GM19240 (cell line): ENCODE results near the gene PLXNB2.
A peak's percentile ranks its signal among the peaks of the same experiment; 100 is the strongest.
"Not testable (repeated sequence)": the region's sequence is repeated elsewhere in the genome, so short reads cannot be mapped to it uniquely, and the experiment has no call there.

Experiments used
- DNase-seq: peaks from one replicate; pipeline ENCODE4 v3.0.0; 2011; ENCODE audit warnings: low spot score; ENCODE audit not compliant: insufficient read length

The PLXNB2 gene, protein sequence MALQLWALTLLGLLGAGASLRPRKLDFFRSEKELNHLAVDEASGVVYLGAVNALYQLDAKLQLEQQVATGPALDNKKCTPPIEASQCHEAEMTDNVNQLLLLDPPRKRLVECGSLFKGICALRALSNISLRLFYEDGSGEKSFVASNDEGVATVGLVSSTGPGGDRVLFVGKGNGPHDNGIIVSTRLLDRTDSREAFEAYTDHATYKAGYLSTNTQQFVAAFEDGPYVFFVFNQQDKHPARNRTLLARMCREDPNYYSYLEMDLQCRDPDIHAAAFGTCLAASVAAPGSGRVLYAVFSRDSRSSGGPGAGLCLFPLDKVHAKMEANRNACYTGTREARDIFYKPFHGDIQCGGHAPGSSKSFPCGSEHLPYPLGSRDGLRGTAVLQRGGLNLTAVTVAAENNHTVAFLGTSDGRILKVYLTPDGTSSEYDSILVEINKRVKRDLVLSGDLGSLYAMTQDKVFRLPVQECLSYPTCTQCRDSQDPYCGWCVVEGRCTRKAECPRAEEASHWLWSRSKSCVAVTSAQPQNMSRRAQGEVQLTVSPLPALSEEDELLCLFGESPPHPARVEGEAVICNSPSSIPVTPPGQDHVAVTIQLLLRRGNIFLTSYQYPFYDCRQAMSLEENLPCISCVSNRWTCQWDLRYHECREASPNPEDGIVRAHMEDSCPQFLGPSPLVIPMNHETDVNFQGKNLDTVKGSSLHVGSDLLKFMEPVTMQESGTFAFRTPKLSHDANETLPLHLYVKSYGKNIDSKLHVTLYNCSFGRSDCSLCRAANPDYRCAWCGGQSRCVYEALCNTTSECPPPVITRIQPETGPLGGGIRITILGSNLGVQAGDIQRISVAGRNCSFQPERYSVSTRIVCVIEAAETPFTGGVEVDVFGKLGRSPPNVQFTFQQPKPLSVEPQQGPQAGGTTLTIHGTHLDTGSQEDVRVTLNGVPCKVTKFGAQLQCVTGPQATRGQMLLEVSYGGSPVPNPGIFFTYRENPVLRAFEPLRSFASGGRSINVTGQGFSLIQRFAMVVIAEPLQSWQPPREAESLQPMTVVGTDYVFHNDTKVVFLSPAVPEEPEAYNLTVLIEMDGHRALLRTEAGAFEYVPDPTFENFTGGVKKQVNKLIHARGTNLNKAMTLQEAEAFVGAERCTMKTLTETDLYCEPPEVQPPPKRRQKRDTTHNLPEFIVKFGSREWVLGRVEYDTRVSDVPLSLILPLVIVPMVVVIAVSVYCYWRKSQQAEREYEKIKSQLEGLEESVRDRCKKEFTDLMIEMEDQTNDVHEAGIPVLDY (N-terminal part only)

DNA sequence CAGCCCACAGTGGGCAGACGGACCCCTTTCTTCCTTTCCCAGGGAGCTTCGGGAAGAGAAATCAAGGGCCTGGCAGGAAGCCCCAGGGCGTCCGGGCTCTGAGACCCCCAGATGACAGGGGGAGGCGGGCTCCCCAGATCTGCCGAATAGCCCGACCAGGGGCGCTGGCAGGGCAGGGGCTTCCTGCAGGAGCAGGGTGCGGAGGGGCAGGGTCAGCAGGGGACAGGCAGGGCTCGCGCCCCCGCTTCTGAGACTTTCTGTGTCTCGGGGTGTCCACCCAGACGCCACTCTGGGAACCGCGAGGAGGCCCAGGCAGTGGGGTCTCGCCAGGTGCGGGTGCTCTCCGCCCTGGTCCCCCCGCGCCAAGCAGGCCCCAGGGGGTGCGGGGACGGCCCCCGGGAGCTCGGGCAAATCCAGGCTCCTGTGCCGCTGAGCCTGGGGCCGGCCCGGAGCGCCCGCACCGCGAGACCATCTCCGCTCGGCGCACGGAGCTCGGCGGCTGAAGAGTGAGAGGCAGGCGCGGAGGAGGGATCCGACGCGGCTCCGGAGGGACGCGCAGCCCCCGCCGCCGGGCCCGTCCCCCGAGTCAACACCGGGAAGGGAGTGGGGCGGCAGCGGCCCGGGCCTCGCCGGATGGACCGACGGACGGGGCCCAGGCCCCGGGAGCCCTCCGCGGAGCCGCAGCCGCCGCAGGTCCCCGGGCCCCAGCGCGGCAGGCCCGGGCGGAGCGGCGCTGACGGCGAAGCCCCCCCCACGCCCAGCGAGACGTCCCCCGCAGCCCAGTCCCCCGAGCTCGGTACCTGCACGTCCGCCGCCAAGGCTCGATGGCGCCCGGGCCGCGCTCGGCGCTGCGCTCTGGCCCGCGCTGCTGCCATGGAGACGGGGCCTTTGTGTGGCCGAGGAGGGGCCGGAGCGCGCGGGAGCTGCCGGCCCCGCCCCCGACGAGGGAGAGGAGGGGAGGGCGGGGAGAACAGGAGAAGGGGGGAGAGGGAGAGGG is at the start of gene PLXNB2:
Gene PLXNB2 (minus strand): TSS at position 894 of the 997 bp plus-strand sequence. CDS start 17,062 bp downstream, outside the sequence.
- peak; percentile 70 for DNase-seq

GRCh38 chr22:50357222-50357621 is 49.8 kb upstream of the PLXNB2 start:
- no peak for DNase-seq

GRCh38 chr22:50356186-50356585 is 48.7 kb upstream of the PLXNB2 start:
- no peak for DNase-seq

DNA sequence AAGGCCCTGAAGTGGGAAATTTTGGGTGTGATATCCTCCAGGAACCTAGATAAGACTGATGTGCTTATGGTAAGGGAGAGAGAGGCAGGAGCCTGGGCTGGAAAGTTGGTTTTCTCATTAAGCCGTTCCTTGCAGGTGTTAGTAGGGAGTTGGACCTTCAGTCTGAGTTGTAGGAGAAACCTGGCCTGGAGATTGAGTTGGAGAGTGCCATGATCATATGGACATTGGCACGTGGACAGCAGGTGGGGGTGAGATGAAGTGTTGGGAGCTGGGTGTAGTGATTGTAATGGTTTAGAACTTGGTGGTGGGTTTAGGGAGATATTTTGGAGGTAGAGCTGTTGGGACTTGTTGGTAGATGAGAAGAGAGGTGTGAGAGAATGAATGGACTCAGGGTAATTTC is 40.6 kb upstream of the PLXNB2 start:
- DNase-seq = no peak

GRCh38 chr22:50347157-50347556 is 39.7 kb upstream of the PLXNB2 start:
- no peak for DNase-seq

- DNase-seq = no peak
These were observed 39.0 kb upstream of the PLXNB2 start for GRCh38 chr22:50346470-50346869.

DNA sequence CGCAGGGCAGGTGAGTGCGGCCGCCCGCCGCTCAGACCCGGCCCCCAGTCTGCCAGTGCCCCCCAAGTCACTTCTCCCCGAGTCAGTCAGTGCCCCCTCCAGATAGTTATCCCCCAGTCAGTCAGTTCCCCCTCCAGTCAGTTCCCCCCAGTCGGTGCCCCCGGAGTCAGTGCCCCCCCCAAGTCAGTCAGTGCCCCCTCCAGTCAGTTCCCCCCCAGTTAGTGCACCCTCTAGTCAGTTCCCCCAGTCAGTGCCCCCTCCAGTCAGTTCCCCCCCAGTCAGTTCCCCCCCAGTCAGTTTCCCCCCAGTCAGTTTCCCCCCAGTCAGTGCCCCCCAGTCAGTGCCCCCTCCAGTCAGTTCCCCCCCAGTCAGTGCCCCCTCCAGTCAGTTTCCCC is 36.1 kb upstream of the PLXNB2 start:
- no peak for DNase-seq

- DNase-seq = peak; percentile 60
These were observed 35.5 kb upstream of the PLXNB2 start, which contains the start of gene PPP6R2 for GRCh38 chr22:50342651-50343540. PPP6R2 (plus strand) TSS chr22:50343327; CDS start chr22:50393909, 50,582 bp downstream.

DNA sequence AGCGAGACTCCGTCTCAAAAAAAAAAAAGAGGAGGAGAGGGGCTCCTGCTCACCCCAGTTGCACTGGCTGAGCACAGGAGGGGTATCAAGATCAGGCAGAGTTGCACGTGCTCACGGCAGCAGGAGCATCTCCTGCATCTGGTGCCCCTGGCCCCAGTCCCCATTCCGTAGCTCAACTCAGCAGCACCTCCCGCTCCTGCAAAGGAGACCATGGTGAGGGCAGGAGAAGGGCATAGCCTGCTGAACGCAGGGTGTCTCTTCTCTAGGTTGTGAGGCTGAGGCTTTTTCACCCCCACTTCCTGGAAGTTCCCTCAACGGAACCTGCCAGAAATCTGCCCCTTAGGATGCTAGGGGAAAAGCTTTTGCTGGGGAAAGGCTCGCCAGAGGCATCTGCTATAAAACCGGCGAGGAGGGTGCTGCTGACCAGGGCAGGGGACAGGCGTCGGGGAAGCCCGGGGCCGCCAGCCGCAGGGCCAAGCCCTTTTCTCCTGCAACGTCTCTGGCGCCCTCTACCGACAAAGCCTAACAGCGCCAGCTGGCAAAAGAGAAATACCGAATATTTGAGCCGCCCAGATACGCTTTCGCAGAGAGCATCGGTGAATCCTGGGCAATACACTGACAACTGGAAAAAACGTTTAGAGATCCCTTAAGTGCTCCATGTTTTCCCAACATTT is 34.7 kb upstream of the PLXNB2 start:
- no peak for DNase-seq

GRCh38 chr22:50339945-50340879 is 32.8 kb upstream of the PLXNB2 start:
- DNase-seq = no peak

GRCh38 chr22:50338860-50339462 is 31.5 kb upstream of the PLXNB2 start:
- DNase-seq = no peak

DNA sequence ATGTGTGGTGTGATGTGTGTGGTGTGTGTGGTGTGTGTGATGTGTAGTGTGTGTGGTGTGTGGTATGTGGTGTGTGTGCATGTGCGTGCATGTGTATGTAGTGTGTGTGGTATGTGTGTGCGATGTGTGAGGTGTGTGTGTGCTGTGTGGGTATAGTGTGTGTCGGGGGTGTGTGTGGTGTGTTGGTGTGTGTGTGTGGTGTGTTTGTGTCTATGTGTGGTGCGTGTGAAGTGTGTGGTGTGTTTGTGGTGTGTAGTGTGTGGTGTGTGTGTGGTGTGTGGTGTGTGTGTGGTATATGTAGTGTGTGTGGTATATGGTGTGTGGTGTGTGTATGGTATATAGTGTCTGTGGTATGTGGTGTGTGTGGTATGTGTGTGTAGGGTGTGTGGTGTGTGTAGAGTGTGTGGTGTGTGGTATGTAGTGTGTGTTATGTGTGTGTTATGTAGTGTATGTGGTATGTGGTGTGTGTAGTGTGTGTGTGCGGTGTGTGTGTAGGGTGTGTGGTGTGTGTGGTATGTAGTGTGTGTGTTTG is 30.7 kb upstream of the PLXNB2 start:
- no peak for DNase-seq

DNA sequence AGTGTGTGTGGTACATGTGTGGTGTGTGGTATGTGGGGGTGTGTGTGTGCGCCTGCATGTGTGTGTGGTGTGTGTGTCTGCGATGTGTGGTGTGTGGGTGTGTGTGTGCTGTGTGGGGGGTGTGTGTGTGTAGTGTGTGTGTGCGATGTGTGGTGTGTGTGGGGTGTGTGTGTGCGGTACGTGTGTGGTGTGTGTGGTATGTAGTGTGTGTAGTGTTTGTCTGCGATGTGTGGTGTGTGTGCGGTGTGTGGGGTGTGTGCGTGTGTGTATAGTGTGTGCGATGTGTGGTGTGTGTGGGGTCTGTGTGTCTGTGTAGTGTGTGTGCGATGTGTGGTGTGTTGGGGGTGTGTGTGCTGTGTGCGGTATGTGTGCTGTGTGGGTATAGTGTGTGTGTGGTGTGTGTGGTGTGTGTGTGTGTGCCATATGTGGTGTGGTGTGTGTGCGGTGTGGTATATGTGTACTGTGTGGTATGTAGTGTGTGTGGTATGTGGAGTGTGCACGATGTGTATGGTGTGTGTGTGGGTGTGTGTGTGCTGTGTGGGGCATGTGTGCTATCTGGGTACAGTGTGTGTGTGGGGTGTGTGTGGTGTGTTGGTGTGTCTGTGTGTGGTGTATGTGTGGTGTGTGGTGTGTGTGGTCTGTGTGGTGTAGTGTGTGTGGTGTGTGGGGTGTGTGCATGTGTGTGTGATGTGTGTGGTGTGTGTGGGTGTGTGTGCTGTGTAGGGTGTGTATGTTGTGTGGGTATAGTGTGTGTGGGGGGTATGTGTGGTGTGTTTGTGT is 30.0 kb upstream of the PLXNB2 start:
- no peak for DNase-seq

- not testable (repeated sequence) for DNase-seq
These were observed 27.0 kb upstream of the PLXNB2 start for GRCh38 chr22:50334433-50334832.

- DNase-seq = no peak
These were observed 21.8 kb upstream of the PLXNB2 start for GRCh38 chr22:50329236-50329635.

DNA sequence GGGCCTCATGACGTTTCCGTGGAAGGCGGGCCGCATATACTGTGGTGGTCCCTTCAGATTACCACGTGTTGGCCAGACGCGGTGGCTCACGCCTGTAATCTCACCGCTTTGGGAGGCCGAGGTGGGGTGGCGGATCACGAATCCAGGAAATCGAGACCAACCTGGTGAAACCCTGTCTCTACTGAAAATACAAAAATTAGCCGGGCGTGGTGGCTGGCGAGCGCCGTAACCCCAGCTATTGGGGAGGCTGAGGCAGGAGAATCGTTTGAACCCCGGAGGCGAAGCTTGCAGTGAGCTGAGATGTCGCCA is 20.2 kb upstream of the PLXNB2 start:
- no peak for DNase-seq
